Type B pancreatic cell (in vitro differentiated cells): ENCODE results near the gene EPS15. TPM values are rescaled to one million over a fixed set of nuclear protein-coding genes. Genes with fewer than 3 reads are reported as not detected.

Experiments
- DNase-seq: peaks from one replicate; pipeline ENCODE4 v3.0.0; 2021; ENCODE audit warnings: mixed read lengths; ENCODE audit not compliant: unreplicated experiment; ENCODE audit errors: extremely low spot score
- H3K27ac Mint-ChIP-seq: 2 replicates; pipeline ENCODE4 v1.8.0; 2021; ENCODE audit warnings: mild to moderate bottlenecking, mixed read lengths
- H3K27me3 Mint-ChIP-seq: 2 replicates; pipeline ENCODE4 v1.8.0; 2021; ENCODE audit warnings: mixed read lengths
- H3K36me3 Mint-ChIP-seq: 2 replicates; pipeline ENCODE4 v1.8.0; 2021; ENCODE audit warnings: mixed read lengths
- H3K4me1 Mint-ChIP-seq: one replicate; pipeline ENCODE4 v1.8.0; 2021; ENCODE audit warnings: mixed read lengths; ENCODE audit not compliant: unreplicated experiment
- H3K4me3 Mint-ChIP-seq: 2 replicates; pipeline ENCODE4 v1.8.0; 2021; ENCODE audit warnings: mild to moderate bottlenecking, mixed read lengths
- H3K9me3 Mint-ChIP-seq: 2 replicates; pipeline ENCODE4 v1.8.0; 2021; ENCODE audit warnings: mixed read lengths
- CTCF ChIP-seq: fragments of 200-600 bp; sonication (generic); conservative IDR thresholded peaks from 2 replicates; pipeline ENCODE4 v1.5.0; 2021; ENCODE audit warnings: antibody characterized with exemption, mild to moderate bottlenecking
- long read RNA-seq: library from polyadenylated mRNA; unstranded; transcript quantifications from one replicate; pipeline ENCODE4 v2.0.0, GENCODE V29; 2020
- total RNA-seq: library from RNA; stranded (reverse); gene quantifications from 2 replicates; pipeline ENCODE4 v1.2.1, GENCODE V29; 2021; ENCODE audit warnings: low replicate concordance

EPS15 gene
- total RNA-seq = 49.4 and 50.7 TPM in 2 replicates
- long read RNA-seq, full-length matches to known transcripts = 6 of 47 reads
- long read RNA-seq, partial matches to known transcripts = 31 of 47 reads
- long read RNA-seq, other reads (novel, unspliced or antisense) = 10 of 47 reads

DNA sequence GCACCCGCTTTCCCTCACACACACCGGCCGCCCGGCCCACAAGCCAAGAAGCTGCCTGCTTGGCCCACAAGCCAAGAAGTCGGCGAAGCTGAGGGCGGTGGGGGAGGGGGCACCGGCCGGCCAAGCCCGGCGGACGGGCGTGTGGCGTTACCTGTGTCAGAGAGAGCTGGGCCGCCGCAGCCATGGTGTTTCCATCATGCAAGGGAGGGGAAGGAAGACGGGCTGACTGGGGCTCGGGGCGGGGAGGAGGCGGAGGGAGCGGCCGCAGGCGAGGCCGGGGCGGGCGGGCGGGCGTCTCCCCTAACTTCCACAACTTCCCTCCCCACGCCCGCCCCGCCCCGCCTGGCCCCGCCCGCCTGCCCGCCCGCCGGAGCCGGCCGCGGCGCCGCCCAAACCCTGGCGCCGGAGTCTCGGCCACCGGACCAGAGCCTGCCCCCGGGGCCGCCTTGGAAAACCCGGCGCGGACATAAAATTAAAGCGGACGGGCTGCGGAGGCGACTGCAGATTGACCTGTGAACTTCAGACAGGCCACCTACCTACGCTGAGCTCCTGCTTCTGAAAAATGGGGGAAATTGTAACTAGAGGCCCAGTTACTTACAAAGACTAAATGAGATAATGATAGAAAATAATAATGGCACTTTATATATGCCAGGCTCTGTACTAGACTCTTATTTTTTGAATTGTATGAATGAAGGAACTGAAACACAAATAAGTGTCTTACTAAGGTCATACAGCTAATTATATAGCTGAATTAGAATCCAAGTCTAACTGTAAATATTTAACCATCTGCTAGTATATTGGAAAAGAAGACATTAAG lies at the start of gene EPS15:
Gene EPS15 (minus strand): TSS at position 219 of the 817 bp plus-strand sequence. CDS start 35 bp downstream, at position 184.
- peak within 1 kb of the TSS; percentile 95 for H3K27ac Mint-ChIP-seq
- H3K9me3 Mint-ChIP-seq = no peaks in the 10 kb centered on the region
- H3K27me3 Mint-ChIP-seq = no peaks in the 10 kb centered on the region
- H3K4me1 Mint-ChIP-seq = peaks cover 26% of the 10 kb centered on the region
- peak within 1 kb of the TSS; percentile 96 for H3K4me3 Mint-ChIP-seq
- peak; percentile 90 for DNase-seq
- TF ChIP-seq CTCF = no peak
- no peaks in the 10 kb centered on the region for H3K36me3 Mint-ChIP-seq

GRCh38 chr1:51568231-51568935 lies 49.3 kb upstream of the EPS15 start:
- peaks cover 16% of the 10 kb centered on the region for H3K4me1 Mint-ChIP-seq
- DNase-seq = no peak
- H3K9me3 Mint-ChIP-seq = no peaks in the 10 kb centered on the region
- no peak for TF ChIP-seq CTCF
- no peaks in the 10 kb centered on the region for H3K36me3 Mint-ChIP-seq
- no peak overlapping the region for H3K27ac Mint-ChIP-seq
- no peak overlapping the region for H3K4me3 Mint-ChIP-seq
- H3K27me3 Mint-ChIP-seq = no peaks in the 10 kb centered on the region

GRCh38 chr1:51567653-51568052 lies 48.6 kb upstream of the EPS15 start:
- no peaks in the 10 kb centered on the region for H3K36me3 Mint-ChIP-seq
- no peaks in the 10 kb centered on the region for H3K27me3 Mint-ChIP-seq
- TF ChIP-seq CTCF = no peak
- H3K9me3 Mint-ChIP-seq = no peaks in the 10 kb centered on the region
- DNase-seq = no peak
- no peak overlapping the region for H3K4me3 Mint-ChIP-seq
- no peak overlapping the region for H3K27ac Mint-ChIP-seq
- peaks cover 16% of the 10 kb centered on the region for H3K4me1 Mint-ChIP-seq

GRCh38 chr1:51566260-51566659 lies 47.2 kb upstream of the EPS15 start:
- no peaks in the 10 kb centered on the region for H3K27me3 Mint-ChIP-seq
- H3K9me3 Mint-ChIP-seq = no peaks in the 10 kb centered on the region
- no peak overlapping the region for H3K4me3 Mint-ChIP-seq
- no peak overlapping the region for H3K27ac Mint-ChIP-seq
- no peak for TF ChIP-seq CTCF
- no peaks in the 10 kb centered on the region for H3K36me3 Mint-ChIP-seq
- peaks cover 12% of the 10 kb centered on the region for H3K4me1 Mint-ChIP-seq
- DNase-seq = no peak

DNA sequence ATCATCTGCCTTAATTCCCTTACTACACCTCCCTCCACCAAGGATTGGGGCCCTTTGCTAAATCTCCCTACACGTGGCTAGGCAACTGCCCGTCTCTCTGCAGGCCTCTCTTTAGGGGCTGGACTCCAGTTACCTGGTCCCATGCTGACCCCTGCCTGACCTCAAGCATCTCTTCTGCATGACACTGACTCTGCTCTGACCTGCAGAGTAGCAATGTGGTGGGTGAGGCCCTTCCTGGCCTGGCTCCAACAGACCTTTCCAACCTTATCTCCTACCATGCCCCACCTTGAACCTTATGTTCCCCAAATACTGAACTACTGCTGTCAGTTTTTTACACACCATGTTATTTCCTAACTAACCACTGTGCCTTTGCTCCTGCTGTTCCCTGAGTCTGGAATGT lies 45.9 kb upstream of the EPS15 start:
- no peak for TF ChIP-seq CTCF
- no peak for DNase-seq
- Mint-ChIP-seq H3K9me3 (no peaks in the 10 kb centered on the region), H3K27ac (no peak overlapping the region), H3K4me3 (no peak overlapping the region), H3K4me1 (peaks cover 10% of the 10 kb centered on the region), H3K27me3 (no peaks in the 10 kb centered on the region), H3K36me3 (no peaks in the 10 kb centered on the region)
